Gastrocnemius medialis (tissue), 4 donors: ENCODE measurements around the gene SEPTIN10. TPM values are rescaled to one million over a fixed set of nuclear protein-coding genes. Genes with fewer than 3 reads are reported as not detected.

ENCODE experiments used
- ATAC-seq, 2 donors: fragments of 150-250 bp; one replicate each; pipeline ENCODE4 v1.9.1; 2016
- DNase-seq, 2 donors: peaks; one replicate each; pipeline ENCODE4 v3.0.0-alpha.2; 2019
- H3K27ac ChIP-seq, 4 donors: fragments of 200-600 bp; sonication (generic); 1 replicate in 1 of 4; 2 replicates in 3 of 4; pipeline ENCODE4 v1.5.1; 2016 to 2018; ENCODE audit warnings: mild to moderate bottlenecking in 2 of 4, moderate library complexity in 1 of 4
- H3K27me3 ChIP-seq, 3 donors: fragments of 200-600 bp; sonication (generic) in 2 of 3; 1 replicate in 1 of 3; 2 replicates in 2 of 3; pipeline versions ENCODE4 v1.5.1 to v1.6.0; 2016 to 2019; ENCODE audit warnings: mild to moderate bottlenecking in 1 of 3, moderate library complexity in 1 of 3
- H3K36me3 ChIP-seq, 2 donors: fragments of 200-600 bp; sonication (generic) in 1 of 2; one replicate each; pipeline ENCODE4 v1.5.1; 2017 to 2018
- H3K4me1 ChIP-seq, 2 donors: fragments of 200-600 bp; sonication (generic) in 1 of 2; one replicate each; pipeline ENCODE4 v1.5.1; 2016 to 2017; ENCODE audit warnings: mild to moderate bottlenecking in 2 of 2
- H3K4me3 ChIP-seq, 4 donors: fragments of 200-600 bp; sonication (generic) in 3 of 4; 1 replicate in 1 of 4; 2 replicates in 3 of 4; pipeline ENCODE4 v1.5.1; 2016 to 2019; ENCODE audit warnings: mild to moderate bottlenecking in 2 of 4
- H3K9me3 ChIP-seq, 3 donors: fragments of 200-600 bp; sonication (generic) in 2 of 3; 1 replicate in 1 of 3; 2 replicates in 2 of 3; pipeline ENCODE4 v1.5.1; 2016 to 2019
- POLR2A ChIP-seq, 2 donors: fragments of 450-650 bp; IDR thresholded peaks; one replicate each; pipeline ENCODE4 v1.6.1; 2017; ENCODE audit warnings: antibody characterized with exemption in 2 of 2, mild to moderate bottlenecking in 2 of 2, moderate library complexity in 2 of 2
- in situ Hi-C, 4 donors: fragments of 200-750 bp; cut with MboI; loops; one replicate each; pipeline versions ENCODE4 v1.15.0 to v1.8.0; 2017; ENCODE audit warnings: low sequenced_read_pairs in 4 of 4
- intact Hi-C: fragments of 100-400 bp; cut with DNase I; formaldehyde crosslinking; loops from one replicate; pipeline ENCODE4 v1.15.1; 2023; ENCODE audit warnings: low total_unique reads
- total RNA-seq, 4 donors: library from RNA; depleted of rRNA; stranded (reverse); fragments of >200 nt; gene quantifications; one replicate each; pipeline versions ENCODE4 v1.1.0 to v1.2.3, GENCODE V29; 2016
- TF ChIP-seq, protein P1 (sequence below), 5 experiments: fragments of 450-650 bp in 3 of 5; fragments of 200-600 bp in 2 of 5; sonication (generic) in 2 of 5; IDR thresholded peaks in 4 of 5; conservative IDR thresholded peaks in 1 of 5; 1 replicate in 4 of 5; 2 replicates in 1 of 5; pipeline ENCODE4 v1.5.1; 2016 to 2019; ENCODE audit warnings: antibody characterized with exemption in 5 of 5, mild to moderate bottlenecking in 3 of 5, moderate library complexity in 3 of 5

The SEPTIN10 gene
- total RNA-seq, 4 donors from 2014 or later: 22.3 to 39.4 (median 29.6) TPM

DNA sequence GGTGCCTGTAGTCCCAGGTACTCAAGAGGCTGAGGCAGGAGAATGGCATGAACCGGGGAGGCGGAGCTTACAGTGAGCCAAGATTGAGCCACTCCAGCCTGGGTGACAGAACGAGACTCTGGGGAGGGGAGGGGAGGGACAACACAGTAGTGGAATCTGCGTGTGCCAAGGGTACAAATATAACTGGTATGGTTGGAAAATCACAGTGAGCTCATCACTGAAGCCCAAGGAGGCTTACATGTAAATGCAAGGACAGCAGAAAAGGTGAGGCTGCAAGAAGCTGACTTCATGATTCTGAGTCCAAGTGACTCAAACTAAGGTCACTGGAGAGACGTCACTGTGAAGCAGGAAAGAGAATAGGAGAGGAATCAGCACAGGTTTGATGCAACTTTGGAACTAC is 9.2 kb downstream of the SEPTIN10 start:
- no peaks in the 10 kb centered on the region for H3K9me3 ChIP-seq
- peaks cover 3 to 4% of the 10 kb centered on the region in 2 donors for H3K4me1 ChIP-seq
- H3K4me3 ChIP-seq: no peak overlapping the region
- DNase-seq (no peak), ATAC-seq (no peak)
- no peaks in the 10 kb centered on the region for H3K27me3 ChIP-seq
- TF ChIP-seq POLR2A (IDR thresholded peaks at IDR 0.05): no peak
- TF ChIP-seq, protein P1, sequence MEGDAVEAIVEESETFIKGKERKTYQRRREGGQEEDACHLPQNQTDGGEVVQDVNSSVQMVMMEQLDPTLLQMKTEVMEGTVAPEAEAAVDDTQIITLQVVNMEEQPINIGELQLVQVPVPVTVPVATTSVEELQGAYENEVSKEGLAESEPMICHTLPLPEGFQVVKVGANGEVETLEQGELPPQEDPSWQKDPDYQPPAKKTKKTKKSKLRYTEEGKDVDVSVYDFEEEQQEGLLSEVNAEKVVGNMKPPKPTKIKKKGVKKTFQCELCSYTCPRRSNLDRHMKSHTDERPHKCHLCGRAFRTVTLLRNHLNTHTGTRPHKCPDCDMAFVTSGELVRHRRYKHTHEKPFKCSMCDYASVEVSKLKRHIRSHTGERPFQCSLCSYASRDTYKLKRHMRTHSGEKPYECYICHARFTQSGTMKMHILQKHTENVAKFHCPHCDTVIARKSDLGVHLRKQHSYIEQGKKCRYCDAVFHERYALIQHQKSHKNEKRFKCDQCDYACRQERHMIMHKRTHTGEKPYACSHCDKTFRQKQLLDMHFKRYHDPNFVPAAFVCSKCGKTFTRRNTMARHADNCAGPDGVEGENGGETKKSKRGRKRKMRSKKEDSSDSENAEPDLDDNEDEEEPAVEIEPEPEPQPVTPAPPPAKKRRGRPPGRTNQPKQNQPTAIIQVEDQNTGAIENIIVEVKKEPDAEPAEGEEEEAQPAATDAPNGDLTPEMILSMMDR (IDR thresholded peaks at IDR 0.05 in 4 of 5, conservative IDR thresholded peaks at IDR 0.05 in 1 of 5): no peak
- H3K36me3 ChIP-seq: no peaks in the 10 kb centered on the region
- in situ Hi-C loops (no loop called here), intact Hi-C loops (no loop called here)
- no peak overlapping the region for H3K27ac ChIP-seq

DNA sequence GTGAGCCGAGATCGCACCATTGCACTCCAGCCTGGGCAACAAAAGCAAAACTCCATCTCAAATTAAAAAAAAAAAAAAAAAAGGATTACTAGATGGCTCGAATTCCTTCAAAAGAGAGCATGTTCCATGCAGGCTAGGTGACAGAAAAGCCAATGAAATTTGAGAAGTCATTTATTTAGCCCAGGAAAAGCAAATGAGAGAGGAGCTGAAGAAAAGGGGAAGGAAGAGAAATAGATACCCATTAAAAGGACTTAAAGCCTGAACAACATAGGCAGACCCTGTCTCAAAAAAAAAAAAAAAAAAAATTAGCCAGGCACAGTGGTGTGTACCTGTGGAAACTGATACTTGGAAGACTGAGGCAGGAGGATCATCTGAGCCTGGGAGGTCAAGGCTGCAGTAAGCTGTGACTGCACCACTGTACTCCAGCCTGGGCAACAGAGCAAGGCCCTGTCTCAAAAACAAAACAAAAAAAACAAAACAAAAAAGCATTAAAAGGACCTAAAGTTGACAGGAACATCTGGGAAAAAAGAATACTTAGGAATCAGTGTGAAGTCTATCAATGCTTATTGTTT is 11.1 kb downstream of the SEPTIN10 start:
- ATAC-seq (no peak), DNase-seq (no peak)
- in situ Hi-C loops (no loop called here), intact Hi-C loops (no loop called here)
- no peak for TF ChIP-seq POLR2A (IDR thresholded peaks at IDR 0.05)
- TF ChIP-seq, protein P1 (IDR thresholded peaks at IDR 0.05 in 4 of 5, conservative IDR thresholded peaks at IDR 0.05 in 1 of 5): no peak
- peaks cover 3 to 4% of the 10 kb centered on the region in 2 donors for H3K4me1 ChIP-seq
- H3K4me3 ChIP-seq: no peak overlapping the region
- no peaks in the 10 kb centered on the region for H3K9me3 ChIP-seq
- no peaks in the 10 kb centered on the region for H3K27me3 ChIP-seq
- H3K36me3 ChIP-seq: no peaks in the 10 kb centered on the region
- H3K27ac ChIP-seq: no peak overlapping the region

DNA sequence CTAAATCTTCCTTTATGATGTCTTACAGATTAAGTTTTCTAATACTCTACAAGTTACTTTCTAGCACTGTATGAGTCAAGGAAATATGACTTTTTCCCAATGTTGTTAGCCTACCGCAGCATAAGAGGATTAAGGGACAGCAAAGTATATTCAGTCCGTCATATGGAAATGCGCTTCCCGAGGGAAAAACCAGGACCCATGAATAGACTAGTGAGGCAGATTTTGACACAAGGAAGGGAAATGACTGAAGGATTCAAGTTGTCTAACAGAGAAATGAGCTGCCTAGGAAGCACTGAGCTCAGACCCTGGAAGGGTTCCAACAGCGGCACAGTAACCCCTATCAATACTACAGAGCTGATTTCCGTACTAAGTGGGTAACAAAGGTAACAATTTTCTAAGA is 12.0 kb downstream of the SEPTIN10 start:
- ATAC-seq: no peak
- no peak overlapping the region for H3K27ac ChIP-seq
- no peak for TF ChIP-seq POLR2A (IDR thresholded peaks at IDR 0.05)
- TF ChIP-seq, protein P1 (IDR thresholded peaks at IDR 0.05 in 4 of 5, conservative IDR thresholded peaks at IDR 0.05 in 1 of 5): no peak
- no peaks in the 10 kb centered on the region for H3K27me3 ChIP-seq
- DNase-seq: no peak
- H3K36me3 ChIP-seq: no peaks in the 10 kb centered on the region
- in situ Hi-C loops: no loop called here
- peaks cover 3 to 4% of the 10 kb centered on the region in 2 donors for H3K4me1 ChIP-seq
- H3K4me3 ChIP-seq: no peak overlapping the region
- no peaks in the 10 kb centered on the region for H3K9me3 ChIP-seq
- intact Hi-C loops: no loop called here

DNA sequence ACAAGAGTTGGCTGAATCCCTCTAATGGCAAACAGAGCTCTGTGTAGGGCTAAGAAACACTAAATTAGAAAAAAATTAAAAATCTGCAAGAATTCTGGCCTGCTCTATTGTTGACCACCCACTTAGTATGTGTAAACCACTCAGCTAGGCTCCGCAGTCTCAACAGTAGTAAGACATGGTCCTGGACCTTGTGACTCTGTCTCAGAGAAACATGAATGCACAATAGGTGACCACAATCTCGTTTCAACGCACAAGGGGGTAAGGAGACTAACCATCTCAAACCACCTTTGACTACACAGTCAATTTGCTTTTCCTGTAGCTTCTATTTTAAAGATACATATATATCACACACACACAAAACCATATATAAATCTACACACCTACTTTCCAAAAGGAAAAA is 16.5 kb downstream of the SEPTIN10 start:
- H3K36me3 ChIP-seq: no peaks in the 10 kb centered on the region
- peaks cover 0 to 4% of the 10 kb centered on the region in 2 donors for H3K4me1 ChIP-seq
- in situ Hi-C loops (no loop called here), intact Hi-C loops (no loop called here)
- TF ChIP-seq, protein P1 (IDR thresholded peaks at IDR 0.05 in 4 of 5, conservative IDR thresholded peaks at IDR 0.05 in 1 of 5): no peak
- TF ChIP-seq POLR2A (IDR thresholded peaks at IDR 0.05): no peak
- H3K9me3 ChIP-seq: no peaks in the 10 kb centered on the region
- H3K27me3 ChIP-seq: no peaks in the 10 kb centered on the region
- DNase-seq: no peak
- H3K4me3 ChIP-seq: no peak overlapping the region
- no peak for ATAC-seq
- H3K27ac ChIP-seq: no peak overlapping the region

GRCh38 chr2:109595644-109596043 is 18.1 kb downstream of the SEPTIN10 start:
- intact Hi-C loops (no loop called here), in situ Hi-C loops (no loop called here)
- no peak for TF ChIP-seq POLR2A (IDR thresholded peaks at IDR 0.05)
- TF ChIP-seq, protein P1 (IDR thresholded peaks at IDR 0.05 in 4 of 5, conservative IDR thresholded peaks at IDR 0.05 in 1 of 5): no peak
- Histone ChIP-seq H3K27ac (no peak overlapping the region), H3K36me3 (no peaks in the 10 kb centered on the region), H3K27me3 (no peaks in the 10 kb centered on the region), H3K4me1 (no peaks in the 10 kb centered on the region), H3K4me3 (no peak overlapping the region), H3K9me3 (no peaks in the 10 kb centered on the region)
- ATAC-seq (no peak), DNase-seq (no peak)
